H1 (cell line): ENCODE data around the gene RNF31.
A peak's percentile ranks its signal among the peaks of the same experiment; 100 is the strongest.

Experiments
- BCL11A ChIP-seq, 2 experiments: IDR thresholded peaks; one replicate each; pipeline ENCODE4 v1.6.1; 2011; ENCODE audit warnings: low read depth in 2 of 2, low read length in 2 of 2, mild to moderate bottlenecking in 2 of 2
- CEBPB ChIP-seq: IDR thresholded peaks from 2 replicates; pipeline ENCODE4 v1.6.1; 2012; ENCODE audit warnings: low read depth, low read length
- CHD2 ChIP-seq: IDR thresholded peaks from 2 replicates; pipeline ENCODE4 v1.6.1; 2012; ENCODE audit warnings: low read length, improper control_type of control experiment
- EZH2 ChIP-seq: fragments of 200-600 bp; sonication (generic); IDR thresholded peaks from 2 replicates; pipeline ENCODE4 v1.7.1; 2012; ENCODE audit warnings: low read depth, mild to moderate bottlenecking, moderate library complexity, low read length, inconsistent platforms; ENCODE audit not compliant: severe bottlenecking
- JUND ChIP-seq: IDR thresholded peaks from 2 replicates; pipeline ENCODE4 v1.6.1; 2011; ENCODE audit warnings: mild to moderate bottlenecking, improper control_type of control experiment, low read length
- NRF1 ChIP-seq: IDR thresholded peaks from 2 replicates; pipeline ENCODE4 v1.6.1; 2011; ENCODE audit warnings: mild to moderate bottlenecking, low read depth, low read length, improper control_type of control experiment
- PHF8 ChIP-seq: fragments of 200-600 bp; sonication (generic); conservative IDR thresholded peaks from 2 replicates; pipeline ENCODE4 v1.7.1; 2012; ENCODE audit warnings: low read depth, mild to moderate bottlenecking, inconsistent platforms, low read length, moderate library complexity
- POLR2A ChIP-seq, 2 experiments: IDR thresholded peaks; 1 replicate in 1 of 2; 2 replicates in 1 of 2; pipeline ENCODE4 v1.6.1; 2011; ENCODE audit warnings: low read depth in 2 of 2, low read length in 2 of 2, mild to moderate bottlenecking in 2 of 2; ENCODE audit errors: control extremely low read depth in 1 of 2
- POLR2AphosphoS5 ChIP-seq: IDR thresholded peaks from 2 replicates; pipeline ENCODE4 v1.6.1; 2011; ENCODE audit warnings: low read depth, low read length
- RAD21 ChIP-seq, 2 experiments: IDR thresholded peaks in 1 of 2; conservative IDR thresholded peaks in 1 of 2; 2 replicates each; pipeline ENCODE4 v1.6.1; 2011; ENCODE audit warnings: low read depth in 2 of 2, low read length in 2 of 2, improper control_type of control experiment in 1 of 2, inconsistent platforms in 1 of 2, mild to moderate bottlenecking in 1 of 2, moderate library complexity in 1 of 2
- ZNF274 ChIP-seq: IDR thresholded peaks from 2 replicates; pipeline ENCODE4 v1.7.0; 2012; ENCODE audit warnings: low read length, borderline replicate concordance; ENCODE audit errors: extremely low read depth
- TF ChIP-seq, protein P1 (sequence below), 3 experiments: IDR thresholded peaks; 1 replicate in 2 of 3; 2 replicates in 1 of 3; pipeline versions ENCODE4 v1.5.1 to v1.6.1; 2011; ENCODE audit warnings: low read length in 3 of 3, mild to moderate bottlenecking in 3 of 3, inconsistent platforms in 2 of 3, low read depth in 1 of 3, moderate library complexity in 1 of 3; ENCODE audit not compliant: insufficient read depth in 1 of 3; ENCODE audit errors: control extremely low read depth in 1 of 3
- TF ChIP-seq, protein P2 (sequence below): IDR thresholded peaks from 2 replicates; pipeline ENCODE4 v1.6.1; 2011; ENCODE audit warnings: low read depth, mild to moderate bottlenecking, low read length; ENCODE audit not compliant: insufficient read depth
- TF ChIP-seq, protein P3 (sequence below): IDR thresholded peaks from 2 replicates; pipeline ENCODE4 v1.6.1; 2012; ENCODE audit warnings: low read length, inconsistent platforms

DNA sequence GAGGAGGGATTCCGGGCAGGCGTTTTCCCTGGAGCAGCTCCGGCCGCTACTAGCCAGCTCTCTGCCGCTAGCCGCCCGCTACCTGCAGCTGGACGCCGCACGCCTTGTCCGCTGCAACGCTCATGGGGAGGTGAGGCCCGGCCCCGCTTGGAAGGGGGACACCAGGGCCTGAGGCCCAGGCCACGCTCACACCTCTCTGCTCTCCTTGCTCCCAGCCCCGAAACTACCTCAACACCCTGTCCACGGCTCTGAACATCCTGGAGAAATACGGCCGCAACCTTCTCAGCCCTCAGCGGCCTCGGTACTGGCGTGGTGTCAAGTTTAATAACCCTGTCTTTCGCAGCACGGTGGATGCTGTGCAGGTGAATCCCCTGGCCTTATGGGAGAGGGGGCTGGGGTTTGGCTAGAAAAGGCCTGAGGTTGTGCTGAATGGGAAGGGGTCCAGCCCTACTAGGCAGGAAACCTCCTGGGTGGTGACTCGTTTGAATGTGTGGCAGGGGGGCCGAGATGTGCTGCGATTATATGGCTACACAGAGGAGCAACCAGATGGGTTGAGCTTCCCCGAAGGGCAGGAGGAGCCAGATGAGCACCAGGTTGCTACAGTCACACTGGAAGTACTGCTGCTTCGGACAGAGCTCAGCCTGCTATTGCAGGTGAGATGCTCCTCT lies 597 bp downstream of the RNF31 start:
- no peak for TF ChIP-seq POLR2AphosphoS5
- no peak for TF ChIP-seq CHD2
- TF ChIP-seq RAD21 (IDR thresholded peaks at IDR 0.05 in 1 of 2, conservative IDR thresholded peaks at IDR 0.05 in 1 of 2; ENCODE audit: low read depth in 2 of 2, low read length in 2 of 2), result no peak
- 0 out of 2 replicates have a peak, but pooled peaks have one; percentile 11 for TF ChIP-seq PHF8
- TF ChIP-seq EZH2, result no peak
- TF ChIP-seq, protein P1, sequence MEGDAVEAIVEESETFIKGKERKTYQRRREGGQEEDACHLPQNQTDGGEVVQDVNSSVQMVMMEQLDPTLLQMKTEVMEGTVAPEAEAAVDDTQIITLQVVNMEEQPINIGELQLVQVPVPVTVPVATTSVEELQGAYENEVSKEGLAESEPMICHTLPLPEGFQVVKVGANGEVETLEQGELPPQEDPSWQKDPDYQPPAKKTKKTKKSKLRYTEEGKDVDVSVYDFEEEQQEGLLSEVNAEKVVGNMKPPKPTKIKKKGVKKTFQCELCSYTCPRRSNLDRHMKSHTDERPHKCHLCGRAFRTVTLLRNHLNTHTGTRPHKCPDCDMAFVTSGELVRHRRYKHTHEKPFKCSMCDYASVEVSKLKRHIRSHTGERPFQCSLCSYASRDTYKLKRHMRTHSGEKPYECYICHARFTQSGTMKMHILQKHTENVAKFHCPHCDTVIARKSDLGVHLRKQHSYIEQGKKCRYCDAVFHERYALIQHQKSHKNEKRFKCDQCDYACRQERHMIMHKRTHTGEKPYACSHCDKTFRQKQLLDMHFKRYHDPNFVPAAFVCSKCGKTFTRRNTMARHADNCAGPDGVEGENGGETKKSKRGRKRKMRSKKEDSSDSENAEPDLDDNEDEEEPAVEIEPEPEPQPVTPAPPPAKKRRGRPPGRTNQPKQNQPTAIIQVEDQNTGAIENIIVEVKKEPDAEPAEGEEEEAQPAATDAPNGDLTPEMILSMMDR (IDR thresholded peaks at IDR 0.05; ENCODE audit: control extremely low read depth in 1 of 3, insufficient read depth in 1 of 3, low read depth in 1 of 3, low read length in 3 of 3), result no peak
- TF ChIP-seq, protein P2, sequence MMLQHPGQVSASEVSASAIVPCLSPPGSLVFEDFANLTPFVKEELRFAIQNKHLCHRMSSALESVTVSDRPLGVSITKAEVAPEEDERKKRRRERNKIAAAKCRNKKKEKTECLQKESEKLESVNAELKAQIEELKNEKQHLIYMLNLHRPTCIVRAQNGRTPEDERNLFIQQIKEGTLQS, result no peak
- no peak for TF ChIP-seq POLR2A (IDR thresholded peaks at IDR 0.05; ENCODE audit: control extremely low read depth in 1 of 2, low read depth in 2 of 2, low read length in 2 of 2)
- TF ChIP-seq ZNF274, result no peak
- no peak for TF ChIP-seq CEBPB
- TF ChIP-seq, protein P3, sequence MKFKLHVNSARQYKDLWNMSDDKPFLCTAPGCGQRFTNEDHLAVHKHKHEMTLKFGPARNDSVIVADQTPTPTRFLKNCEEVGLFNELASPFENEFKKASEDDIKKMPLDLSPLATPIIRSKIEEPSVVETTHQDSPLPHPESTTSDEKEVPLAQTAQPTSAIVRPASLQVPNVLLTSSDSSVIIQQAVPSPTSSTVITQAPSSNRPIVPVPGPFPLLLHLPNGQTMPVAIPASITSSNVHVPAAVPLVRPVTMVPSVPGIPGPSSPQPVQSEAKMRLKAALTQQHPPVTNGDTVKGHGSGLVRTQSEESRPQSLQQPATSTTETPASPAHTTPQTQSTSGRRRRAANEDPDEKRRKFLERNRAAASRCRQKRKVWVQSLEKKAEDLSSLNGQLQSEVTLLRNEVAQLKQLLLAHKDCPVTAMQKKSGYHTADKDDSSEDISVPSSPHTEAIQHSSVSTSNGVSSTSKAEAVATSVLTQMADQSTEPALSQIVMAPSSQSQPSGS, result no peak
- TF ChIP-seq NRF1, result no peak
- no peak for TF ChIP-seq JUND
- TF ChIP-seq BCL11A (IDR thresholded peaks at IDR 0.05; ENCODE audit: low read depth in 2 of 2, low read length in 2 of 2), result no peak
